ENCODE measurements around the gene SLC27A2.

Gene SLC27A2

GRCh38 chr15:50260969-50261496 is 79.0 kb downstream of the SLC27A2 start:
- no peak overlapping the region for H3K4me3 ChIP-seq (ENCODE audit: low read length)
- no peak for DNase-seq (ENCODE audit: low read depth)
- no peak for TF ChIP-seq CTCF (IDR thresholded peaks at IDR 0.05; ENCODE audit: insufficient read depth, low read depth, low read length, missing control alignments)

- TF ChIP-seq CTCF (IDR thresholded peaks at IDR 0.05; ENCODE audit: insufficient read depth, low read depth, low read length, missing control alignments) = no peak
- H3K4me3 ChIP-seq (ENCODE audit: low read length) = no peak overlapping the region
- DNase-seq (ENCODE audit: low read depth) = no peak
Observed at GRCh38 chr15:50261981-50262380, 80.0 kb downstream of the SLC27A2 start.

- TF ChIP-seq CTCF (IDR thresholded peaks at IDR 0.05; ENCODE audit: insufficient read depth, low read depth, low read length, missing control alignments) = no peak
- no peak for DNase-seq (ENCODE audit: low read depth)
- H3K4me3 ChIP-seq (ENCODE audit: low read length) = no peak overlapping the region
Observed at GRCh38 chr15:50262533-50262932, 80.5 kb downstream of the SLC27A2 start.

GRCh38 chr15:50265620-50266019 is 83.6 kb downstream of the SLC27A2 start, which contains the start of gene HDC:
Gene HDC (minus strand): TSS chr15:50265726. CDS start chr15:50265623, 103 bp downstream.
- H3K4me3 ChIP-seq (ENCODE audit: low read length) = no peak within 1 kb of the TSS
- no peak for DNase-seq (ENCODE audit: low read depth)
- TF ChIP-seq CTCF (IDR thresholded peaks at IDR 0.05; ENCODE audit: insufficient read depth, low read depth, low read length, missing control alignments) = no peak

GRCh38 chr15:50267577-50267976 is 85.6 kb downstream of the SLC27A2 start:
- no peak for TF ChIP-seq CTCF (IDR thresholded peaks at IDR 0.05; ENCODE audit: insufficient read depth, low read depth, low read length, missing control alignments)
- DNase-seq (ENCODE audit: low read depth) = no peak
- H3K4me3 ChIP-seq (ENCODE audit: low read length) = no peak overlapping the region

- no peak for TF ChIP-seq CTCF (IDR thresholded peaks at IDR 0.05; ENCODE audit: insufficient read depth, low read depth, low read length, missing control alignments)
- no peak overlapping the region for H3K4me3 ChIP-seq (ENCODE audit: low read length)
- DNase-seq (ENCODE audit: low read depth) = no peak
Observed at GRCh38 chr15:50275091-50275490, 93.1 kb downstream of the SLC27A2 start.

GRCh38 chr15:50275908-50276307 is 93.9 kb downstream of the SLC27A2 start:
- peak; percentile 36 for DNase-seq (ENCODE audit: low read depth)
- no peak for TF ChIP-seq CTCF (IDR thresholded peaks at IDR 0.05; ENCODE audit: insufficient read depth, low read depth, low read length, missing control alignments)
- H3K4me3 ChIP-seq (ENCODE audit: low read length) = no peak overlapping the region
